Endodermal cell (in vitro differentiated cells): Measurements from ENCODE around the gene PTPN5. TPM values are rescaled to one million over a fixed set of nuclear protein-coding genes. Genes with fewer than 3 reads are reported as not detected.

ENCODE experiments used
- DNase-seq: peaks from one replicate; pipeline ENCODE4 v3.0.0-alpha.2; 2017
- H3K27ac ChIP-seq: 2 replicates; pipeline ENCODE4 v1.5.1; 2013; ENCODE audit warnings: mild to moderate bottlenecking, low read depth, low read length, moderate library complexity
- H3K27me3 ChIP-seq: 2 replicates; pipeline ENCODE4 v1.6.1; 2013; ENCODE audit warnings: mild to moderate bottlenecking, low read length, moderate library complexity; ENCODE audit not compliant: insufficient read depth, control insufficient read depth, poor library complexity, severe bottlenecking
- H3K36me3 ChIP-seq: 2 replicates; pipeline ENCODE4 v1.7.0; 2013; ENCODE audit warnings: mild to moderate bottlenecking, low read length, moderate library complexity; ENCODE audit not compliant: control insufficient read depth, insufficient read depth
- H3K4me1 ChIP-seq: one replicate; pipeline ENCODE4 v1.7.0; 2013; ENCODE audit warnings: low read length; ENCODE audit not compliant: control insufficient read depth, insufficient read depth
- H3K4me3 ChIP-seq: 2 replicates; pipeline ENCODE4 v1.5.1; 2013; ENCODE audit warnings: mild to moderate bottlenecking, low read length, moderate library complexity
- H3K9ac ChIP-seq: 2 replicates; pipeline ENCODE4 v1.6.1; 2013; ENCODE audit warnings: mild to moderate bottlenecking, low read length, moderate library complexity; ENCODE audit not compliant: poor library complexity, severe bottlenecking; ENCODE audit errors: extremely low read depth
- H3K9me3 ChIP-seq: 2 replicates; pipeline ENCODE4 v1.6.1; 2013; ENCODE audit warnings: mild to moderate bottlenecking, low read length, moderate library complexity; ENCODE audit not compliant: control insufficient read depth
- H3K27ac Mint-ChIP-seq: 2 replicates; pipeline ENCODE4 v1.8.0; 2020; ENCODE audit warnings: mixed read lengths
- H3K27me3 Mint-ChIP-seq: 2 replicates; pipeline ENCODE4 v1.8.0; 2021; ENCODE audit warnings: mild to moderate bottlenecking, mixed read lengths; ENCODE audit not compliant: insufficient read depth
- H3K36me3 Mint-ChIP-seq: 2 replicates; pipeline ENCODE4 v1.8.0; 2020; ENCODE audit warnings: low read depth, mixed read lengths
- H3K4me1 Mint-ChIP-seq: 2 replicates; pipeline ENCODE4 v1.8.0; 2020; ENCODE audit warnings: mixed read lengths
- H3K4me3 Mint-ChIP-seq: 2 replicates; pipeline ENCODE4 v1.8.0; 2020; ENCODE audit warnings: mild to moderate bottlenecking, moderate library complexity, mixed read lengths
- H3K9me3 Mint-ChIP-seq: 2 replicates; pipeline ENCODE4 v1.8.0; 2020; ENCODE audit warnings: mild to moderate bottlenecking, mixed read lengths
- WGBS, 2 experiments: methylation state at CpG; one replicate each; pipeline versions ENCODE4 v1.1.5 to v1.1.7; 2013; ENCODE audit warnings: missing lambda C conversion rate in 2 of 2, mixed read lengths in 1 of 2; ENCODE audit not compliant: insufficient coverage in 1 of 2, insufficient read length in 1 of 2; 5-methylcytosine and 5-hydroxymethylcytosine counted together
- total RNA-seq, 2 donors: library from RNA; stranded (reverse); fragmentation: NEBNext Ultra II Directional in 1 of 2; extraction: Animal tissue kit (Norgen Biotek cat#: 25700) in 1 of 2; gene quantifications; 2 replicates in 1 of 2; 3 replicates in 1 of 2; pipeline ENCODE4 v1.2.1, GENCODE V29; 2021
- TF ChIP-seq, protein P1 (sequence below): fragments of 200-600 bp; sonication (generic); conservative IDR thresholded peaks from 2 replicates; pipeline ENCODE4 v1.5.0; 2021; ENCODE audit warnings: antibody characterized with exemption, mild to moderate bottlenecking

Gene PTPN5
- total RNA-seq, 2 donors from 2014 or later, result 27.6 to 51.0 TPM

DNA sequence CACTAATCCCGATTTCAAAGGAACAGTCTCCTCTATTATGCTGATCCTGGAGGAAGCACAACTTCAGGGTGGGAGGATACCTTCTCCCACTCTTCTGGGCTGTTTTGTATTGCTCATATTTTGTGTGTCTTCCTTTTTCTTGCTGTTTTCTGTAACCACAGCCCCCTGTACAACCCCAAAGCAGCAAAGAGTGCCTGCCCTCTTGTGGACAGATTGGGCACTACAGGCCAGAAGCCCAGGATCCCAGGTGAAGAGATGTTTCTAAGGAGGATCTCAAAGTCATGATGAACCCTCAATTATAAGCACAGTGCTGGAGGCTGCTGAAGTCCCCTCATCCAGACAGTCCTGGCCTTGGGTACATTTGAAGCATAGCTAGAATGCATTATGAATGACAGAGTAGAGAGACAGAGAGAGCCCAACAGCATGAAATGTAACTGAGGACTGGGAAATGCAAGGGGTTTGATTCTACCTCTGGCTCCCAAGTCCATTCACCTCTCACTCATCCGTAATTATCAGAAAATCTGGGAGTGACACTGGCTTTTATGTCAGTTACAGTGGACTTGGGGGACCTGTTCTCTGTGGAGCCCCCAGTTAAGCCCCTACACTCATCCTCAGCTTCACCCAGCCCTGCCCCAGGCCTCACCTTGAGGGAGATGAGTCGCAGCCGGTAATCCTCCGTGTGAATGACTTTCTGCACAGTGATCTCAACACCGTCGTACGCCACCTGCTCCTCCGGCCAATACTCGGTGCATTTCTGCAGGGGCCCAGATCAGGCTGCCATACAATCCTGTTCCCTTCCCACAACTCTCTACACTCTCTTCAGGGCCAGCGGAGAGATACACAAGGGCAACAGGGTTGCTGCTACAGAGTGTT lies 59.4 kb downstream of the PTPN5 start:
- WGBS, 2 experiments, result 80 to 92% methylated on average over 10 to 11 of the region's 11 CpGs
- H3K4me3 ChIP-seq, result no peak overlapping the region

DNA sequence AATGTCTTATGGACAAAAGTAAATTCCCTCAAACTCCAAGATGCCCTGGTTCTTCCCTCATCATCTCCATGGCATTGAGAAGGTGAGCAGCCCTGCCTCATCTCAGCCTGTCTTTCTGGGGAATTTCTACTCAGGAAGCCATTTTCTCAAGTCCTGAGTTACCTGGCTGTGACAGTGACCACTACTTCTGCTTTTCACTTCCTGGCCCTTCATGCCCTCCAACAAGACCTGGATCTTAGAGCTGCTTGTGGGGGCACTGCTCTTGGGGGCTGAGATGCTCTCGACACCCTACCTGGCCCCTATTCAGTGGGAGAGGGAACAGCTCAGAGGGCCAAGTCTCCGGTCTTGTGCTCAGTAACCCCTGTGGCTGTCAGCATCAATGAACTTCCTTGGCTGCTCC lies 60.2 kb downstream of the PTPN5 start:
- H3K9me3 ChIP-seq, result no peaks in the 10 kb centered on the region
- H3K27ac Mint-ChIP-seq, result no peak overlapping the region
- TF ChIP-seq, protein P1, sequence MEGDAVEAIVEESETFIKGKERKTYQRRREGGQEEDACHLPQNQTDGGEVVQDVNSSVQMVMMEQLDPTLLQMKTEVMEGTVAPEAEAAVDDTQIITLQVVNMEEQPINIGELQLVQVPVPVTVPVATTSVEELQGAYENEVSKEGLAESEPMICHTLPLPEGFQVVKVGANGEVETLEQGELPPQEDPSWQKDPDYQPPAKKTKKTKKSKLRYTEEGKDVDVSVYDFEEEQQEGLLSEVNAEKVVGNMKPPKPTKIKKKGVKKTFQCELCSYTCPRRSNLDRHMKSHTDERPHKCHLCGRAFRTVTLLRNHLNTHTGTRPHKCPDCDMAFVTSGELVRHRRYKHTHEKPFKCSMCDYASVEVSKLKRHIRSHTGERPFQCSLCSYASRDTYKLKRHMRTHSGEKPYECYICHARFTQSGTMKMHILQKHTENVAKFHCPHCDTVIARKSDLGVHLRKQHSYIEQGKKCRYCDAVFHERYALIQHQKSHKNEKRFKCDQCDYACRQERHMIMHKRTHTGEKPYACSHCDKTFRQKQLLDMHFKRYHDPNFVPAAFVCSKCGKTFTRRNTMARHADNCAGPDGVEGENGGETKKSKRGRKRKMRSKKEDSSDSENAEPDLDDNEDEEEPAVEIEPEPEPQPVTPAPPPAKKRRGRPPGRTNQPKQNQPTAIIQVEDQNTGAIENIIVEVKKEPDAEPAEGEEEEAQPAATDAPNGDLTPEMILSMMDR, result no peak
- H3K9ac ChIP-seq, result no peak overlapping the region
- H3K4me3 Mint-ChIP-seq, result no peak overlapping the region
- peaks cover 21% of the 10 kb centered on the region for H3K27me3 Mint-ChIP-seq
- H3K27me3 ChIP-seq, result no peaks in the 10 kb centered on the region
- H3K36me3 Mint-ChIP-seq, result no peaks in the 10 kb centered on the region
- DNase-seq, result no peak
- H3K4me3 ChIP-seq, result no peak overlapping the region
- no peaks in the 10 kb centered on the region for H3K9me3 Mint-ChIP-seq
- no peak overlapping the region for H3K27ac ChIP-seq
- WGBS, 2 experiments, result 86 to 95% methylated on average over 1 to 2 of the region's 2 CpGs
- H3K36me3 ChIP-seq, result no peaks in the 10 kb centered on the region
- H3K4me1 ChIP-seq, result peaks cover 8% of the 10 kb centered on the region
- peaks cover 24% of the 10 kb centered on the region for H3K4me1 Mint-ChIP-seq

More for the DNA sequence above, 59.4 kb downstream of the PTPN5 start:
- H3K36me3 Mint-ChIP-seq, result no peaks in the 10 kb centered on the region
- TF ChIP-seq, protein P1, result peak; percentile 95
- no peaks in the 10 kb centered on the region for H3K36me3 ChIP-seq
- no peaks in the 10 kb centered on the region for H3K9me3 ChIP-seq
- no peaks in the 10 kb centered on the region for H3K27me3 ChIP-seq
- peak; percentile 93 for DNase-seq
- H3K4me1 Mint-ChIP-seq, result peaks cover 27% of the 10 kb centered on the region
- H3K4me1 ChIP-seq, result peaks cover 10% of the 10 kb centered on the region
- H3K27me3 Mint-ChIP-seq, result peaks cover 24% of the 10 kb centered on the region
- no peaks in the 10 kb centered on the region for H3K9me3 Mint-ChIP-seq
- no peak overlapping the region for H3K9ac ChIP-seq
- no peak overlapping the region for H3K27ac Mint-ChIP-seq
- no peak overlapping the region for H3K4me3 Mint-ChIP-seq
- no peak overlapping the region for H3K27ac ChIP-seq

DNA sequence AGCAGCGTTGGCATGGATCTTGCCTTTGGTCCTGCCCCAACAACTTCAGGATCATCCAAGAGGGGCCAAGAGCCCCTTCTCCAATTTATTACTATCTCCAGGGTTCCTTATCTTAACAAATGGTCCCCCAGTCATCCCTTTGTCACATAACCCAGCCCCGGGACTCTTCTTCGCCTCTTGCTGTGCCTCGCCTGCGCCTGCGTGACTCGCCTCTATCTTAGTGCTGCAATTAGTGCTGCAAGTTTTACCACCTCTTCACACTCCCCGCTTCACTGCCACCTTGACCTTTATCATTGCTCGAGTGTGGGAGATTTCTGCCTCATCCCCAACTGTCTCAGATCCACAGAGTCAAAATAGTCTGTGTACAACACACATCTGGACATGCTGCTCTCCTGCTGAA lies 61.6 kb downstream of the PTPN5 start:
- Mint-ChIP-seq H3K27ac (no peak overlapping the region), H3K27me3 (peaks cover 17% of the 10 kb centered on the region), H3K9me3 (no peaks in the 10 kb centered on the region), H3K4me1 (peaks cover 17% of the 10 kb centered on the region), H3K4me3 (no peak overlapping the region), H3K36me3 (no peaks in the 10 kb centered on the region)
- Histone ChIP-seq H3K36me3 (no peaks in the 10 kb centered on the region), H3K4me1 (peaks cover 4% of the 10 kb centered on the region), H3K27me3 (no peaks in the 10 kb centered on the region), H3K27ac (no peak overlapping the region), H3K9ac (no peak overlapping the region), H3K4me3 (no peak overlapping the region), H3K9me3 (no peaks in the 10 kb centered on the region)
- TF ChIP-seq, protein P1, result no peak
- WGBS, 2 experiments, result 95 to 97% methylated on average over 6 to 9 of the region's 9 CpGs
- DNase-seq, result no peak
